ENCODE results near the gene RNASE8.

RNASE8 gene

DNA sequence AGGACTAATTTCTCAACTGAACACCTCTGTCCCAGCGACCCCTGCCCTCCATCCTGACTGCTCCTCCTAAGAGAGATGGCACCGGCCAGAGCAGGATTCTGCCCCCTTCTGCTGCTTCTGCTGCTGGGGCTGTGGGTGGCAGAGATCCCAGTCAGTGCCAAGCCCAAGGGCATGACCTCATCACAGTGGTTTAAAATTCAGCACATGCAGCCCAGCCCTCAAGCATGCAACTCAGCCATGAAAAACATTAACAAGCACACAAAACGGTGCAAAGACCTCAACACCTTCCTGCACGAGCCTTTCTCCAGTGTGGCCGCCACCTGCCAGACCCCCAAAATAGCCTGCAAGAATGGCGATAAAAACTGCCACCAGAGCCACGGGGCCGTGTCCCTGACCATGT, 14.7 kb upstream of the RNASE8 start:
- no peaks in the 10 kb centered on the region for H3K27me3 ChIP-seq (ENCODE audit: insufficient read depth, low read length)
- H3K4me3 ChIP-seq (ENCODE audit: low read length): no peak overlapping the region
- H3K36me3 ChIP-seq (ENCODE audit: insufficient read depth, low read depth, low read length): no peaks in the 10 kb centered on the region
- H3K9me3 ChIP-seq (ENCODE audit: insufficient read depth, low read depth, low read length): no peaks in the 10 kb centered on the region
- no peak overlapping the region for H3K27ac ChIP-seq (ENCODE audit: low read length)
- H3K9ac ChIP-seq (ENCODE audit: low read depth, low read length): no peak overlapping the region
- H3K4me1 ChIP-seq (ENCODE audit: insufficient read depth, low read length): peaks cover 15% of the 10 kb centered on the region; the same call in 1 of the 2 replicates

DNA sequence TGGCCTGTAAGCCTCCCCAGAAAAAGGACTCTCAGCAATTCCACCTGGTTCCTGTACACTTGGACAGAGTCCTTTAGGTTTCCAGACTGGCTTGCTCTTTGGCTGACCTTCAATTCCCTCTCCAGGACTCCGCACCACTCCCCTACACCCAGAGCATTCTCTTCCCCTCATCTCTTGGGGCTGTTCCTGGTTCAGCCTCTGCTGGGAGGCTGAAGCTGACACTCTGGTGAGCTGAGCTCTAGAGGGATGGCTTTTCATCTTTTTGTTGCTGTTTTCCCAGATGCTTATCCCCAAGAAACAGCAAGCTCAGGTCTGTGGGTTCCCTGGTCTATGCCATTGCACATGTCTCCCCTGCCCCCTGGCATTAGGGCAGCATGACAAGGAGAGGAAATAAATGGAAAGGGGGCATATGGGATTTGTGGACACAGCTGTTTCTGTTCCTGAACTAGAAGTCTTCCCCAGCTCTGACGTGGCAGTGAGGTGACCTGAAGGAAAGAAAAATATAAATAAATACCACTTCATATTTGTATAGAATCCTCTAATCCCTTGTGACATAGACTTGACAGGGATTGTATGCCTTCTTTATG, 14.1 kb upstream of the RNASE8 start:
- Histone ChIP-seq H3K27me3 (ENCODE audit: insufficient read depth, low read length) (no peaks in the 10 kb centered on the region), H3K27ac (ENCODE audit: low read length) (no peak overlapping the region), H3K4me3 (ENCODE audit: low read length) (no peak overlapping the region), H3K36me3 (ENCODE audit: insufficient read depth, low read depth, low read length) (no peaks in the 10 kb centered on the region), H3K9ac (ENCODE audit: low read depth, low read length) (no peak overlapping the region), H3K4me1 (ENCODE audit: insufficient read depth, low read length) (peaks cover 15% of the 10 kb centered on the region; the same call in 1 of the 2 replicates), H3K9me3 (ENCODE audit: insufficient read depth, low read depth, low read length) (no peaks in the 10 kb centered on the region)

DNA sequence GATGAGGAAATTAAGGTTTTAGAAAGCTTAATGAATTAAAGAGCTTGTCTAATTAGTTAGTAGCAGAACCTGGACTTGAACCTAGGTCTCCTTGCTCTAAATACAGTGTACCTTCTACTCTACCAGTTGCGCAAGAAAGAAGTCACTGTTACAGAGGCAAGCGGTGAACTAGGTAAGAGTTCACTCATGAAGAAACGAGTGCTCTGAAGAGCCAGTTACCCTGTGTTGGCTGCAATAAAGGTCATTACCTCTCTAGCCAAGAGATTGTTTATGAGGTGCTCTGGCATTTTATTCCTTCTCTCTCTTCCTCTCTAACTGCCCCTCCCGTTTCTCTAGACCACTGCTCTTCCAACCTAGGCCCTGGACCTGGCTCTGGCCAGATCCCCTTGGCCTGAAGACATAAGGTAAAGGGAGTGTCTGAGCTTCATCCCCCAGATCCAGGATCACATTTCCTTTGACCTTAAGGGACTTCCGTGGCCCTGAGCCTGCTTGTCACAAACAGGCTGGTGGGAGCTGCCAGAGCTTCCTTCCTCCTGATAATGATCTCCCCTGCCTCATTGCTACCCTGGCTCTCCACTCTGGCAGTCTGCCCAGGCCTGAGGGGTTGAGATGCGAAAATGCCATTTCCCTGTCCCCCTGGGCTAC, 13.5 kb upstream of the RNASE8 start:
- no peaks in the 10 kb centered on the region for H3K9me3 ChIP-seq (ENCODE audit: insufficient read depth, low read depth, low read length)
- no peak overlapping the region for H3K27ac ChIP-seq (ENCODE audit: low read length)
- no peak overlapping the region for H3K9ac ChIP-seq (ENCODE audit: low read depth, low read length)
- H3K4me1 ChIP-seq (ENCODE audit: insufficient read depth, low read length): peaks cover 9% of the 10 kb centered on the region; the same call in 1 of the 2 replicates
- H3K4me3 ChIP-seq (ENCODE audit: low read length): no peak overlapping the region
- H3K27me3 ChIP-seq (ENCODE audit: insufficient read depth, low read length): no peaks in the 10 kb centered on the region
- no peaks in the 10 kb centered on the region for H3K36me3 ChIP-seq (ENCODE audit: insufficient read depth, low read depth, low read length)

DNA sequence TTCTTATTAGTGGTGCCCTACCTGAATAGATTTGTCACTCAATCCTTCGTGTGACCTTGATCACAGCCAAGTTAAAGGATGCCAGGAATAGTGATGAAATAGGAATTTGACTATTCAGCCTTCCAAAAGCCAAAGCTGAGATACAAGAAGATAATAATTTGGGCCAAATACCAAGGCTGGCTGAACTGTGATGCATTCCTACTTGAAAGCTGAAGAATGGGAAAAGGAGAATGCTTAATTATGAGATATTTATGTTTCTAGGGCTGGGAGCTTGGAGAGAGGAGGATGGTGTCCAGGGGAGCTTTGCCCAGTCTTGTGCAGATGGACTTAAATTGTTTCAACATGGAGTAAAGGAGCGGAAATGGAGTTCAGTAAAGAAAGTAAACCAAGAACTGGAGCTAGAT, 10.2 kb upstream of the RNASE8 start:
- no peak overlapping the region for H3K9ac ChIP-seq (ENCODE audit: low read depth, low read length)
- no peak overlapping the region for H3K27ac ChIP-seq (ENCODE audit: low read length)
- no peaks in the 10 kb centered on the region for H3K36me3 ChIP-seq (ENCODE audit: insufficient read depth, low read depth, low read length)
- no peaks in the 10 kb centered on the region for H3K9me3 ChIP-seq (ENCODE audit: insufficient read depth, low read depth, low read length)
- no peaks in the 10 kb centered on the region for H3K4me1 ChIP-seq (ENCODE audit: insufficient read depth, low read length)
- no peaks in the 10 kb centered on the region for H3K27me3 ChIP-seq (ENCODE audit: insufficient read depth, low read length)
- H3K4me3 ChIP-seq (ENCODE audit: low read length): no peak overlapping the region

DNA sequence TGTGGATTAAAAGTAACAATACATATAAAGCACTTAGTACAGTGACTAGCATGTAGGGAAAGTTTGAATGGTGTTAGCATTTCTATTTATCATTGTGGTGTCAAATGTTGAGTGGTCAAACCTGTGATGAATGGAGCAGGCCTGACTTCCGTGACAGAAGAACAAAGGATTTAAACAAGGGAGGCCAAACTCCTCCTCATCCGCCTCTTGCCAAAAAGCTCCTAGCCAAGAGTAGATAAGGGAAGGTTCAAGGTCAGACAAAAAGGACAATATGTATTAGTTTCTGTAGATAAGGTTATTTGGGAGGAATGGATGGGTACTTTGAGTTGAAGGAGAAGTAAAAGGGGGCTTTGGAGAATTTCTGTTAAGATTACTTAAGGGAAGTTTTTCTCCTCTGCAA, 9.0 kb upstream of the RNASE8 start:
- no peaks in the 10 kb centered on the region for H3K9me3 ChIP-seq (ENCODE audit: insufficient read depth, low read depth, low read length)
- no peak overlapping the region for H3K9ac ChIP-seq (ENCODE audit: low read depth, low read length)
- H3K27ac ChIP-seq (ENCODE audit: low read length): no peak overlapping the region
- H3K27me3 ChIP-seq (ENCODE audit: insufficient read depth, low read length): no peaks in the 10 kb centered on the region
- no peak overlapping the region for H3K4me3 ChIP-seq (ENCODE audit: low read length)
- no peaks in the 10 kb centered on the region for H3K4me1 ChIP-seq (ENCODE audit: insufficient read depth, low read length)
- H3K36me3 ChIP-seq (ENCODE audit: insufficient read depth, low read depth, low read length): no peaks in the 10 kb centered on the region

DNA sequence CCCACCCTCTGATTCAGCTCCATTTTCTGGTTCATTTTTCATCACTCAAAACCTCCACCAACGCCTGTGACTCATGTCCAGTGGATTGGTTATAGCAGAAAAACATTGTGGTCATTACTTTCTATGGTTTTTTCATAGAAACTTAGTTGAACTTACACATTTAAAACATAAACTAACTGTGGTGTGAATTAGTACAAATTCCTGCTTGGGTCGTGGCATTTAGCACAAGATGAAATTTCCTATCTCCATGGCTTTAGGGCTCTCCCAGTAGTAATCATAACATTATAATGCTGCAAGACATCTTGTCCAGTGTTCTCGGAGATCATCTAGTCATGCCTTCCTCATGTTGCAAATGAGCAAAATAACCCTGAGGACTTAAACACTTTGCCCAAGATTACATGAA, 8.3 kb upstream of the RNASE8 start:
- Histone ChIP-seq H3K9me3 (ENCODE audit: insufficient read depth, low read depth, low read length) (no peaks in the 10 kb centered on the region), H3K4me3 (ENCODE audit: low read length) (no peak overlapping the region), H3K9ac (ENCODE audit: low read depth, low read length) (no peak overlapping the region), H3K4me1 (ENCODE audit: insufficient read depth, low read length) (no peaks in the 10 kb centered on the region), H3K27me3 (ENCODE audit: insufficient read depth, low read length) (no peaks in the 10 kb centered on the region), H3K36me3 (ENCODE audit: insufficient read depth, low read depth, low read length) (no peaks in the 10 kb centered on the region), H3K27ac (ENCODE audit: low read length) (no peak overlapping the region)

DNA sequence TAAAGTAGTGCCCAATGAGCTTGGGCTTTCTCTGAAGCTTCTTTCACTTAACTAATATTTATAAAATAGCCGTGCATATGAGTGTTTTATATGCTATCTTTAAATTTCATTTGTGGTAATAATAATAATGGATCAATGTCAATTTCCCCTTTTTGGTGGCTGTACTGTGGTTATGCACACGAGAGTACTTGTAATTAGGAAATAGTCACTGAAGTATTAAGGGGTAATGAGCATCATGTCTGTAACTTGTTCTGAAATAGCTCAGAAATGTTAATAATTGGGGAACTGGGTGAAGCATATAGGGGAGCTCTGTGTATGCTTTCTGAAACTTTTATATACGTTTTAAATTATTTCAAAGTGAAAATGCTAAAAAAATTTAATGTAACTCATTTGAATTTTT, 7.0 kb upstream of the RNASE8 start:
- Histone ChIP-seq H3K4me3 (ENCODE audit: low read length) (no peak overlapping the region), H3K27me3 (ENCODE audit: insufficient read depth, low read length) (no peaks in the 10 kb centered on the region), H3K4me1 (ENCODE audit: insufficient read depth, low read length) (no peaks in the 10 kb centered on the region), H3K27ac (ENCODE audit: low read length) (no peak overlapping the region), H3K36me3 (ENCODE audit: insufficient read depth, low read depth, low read length) (no peaks in the 10 kb centered on the region), H3K9ac (ENCODE audit: low read depth, low read length) (no peak overlapping the region), H3K9me3 (ENCODE audit: insufficient read depth, low read depth, low read length) (no peaks in the 10 kb centered on the region)

DNA sequence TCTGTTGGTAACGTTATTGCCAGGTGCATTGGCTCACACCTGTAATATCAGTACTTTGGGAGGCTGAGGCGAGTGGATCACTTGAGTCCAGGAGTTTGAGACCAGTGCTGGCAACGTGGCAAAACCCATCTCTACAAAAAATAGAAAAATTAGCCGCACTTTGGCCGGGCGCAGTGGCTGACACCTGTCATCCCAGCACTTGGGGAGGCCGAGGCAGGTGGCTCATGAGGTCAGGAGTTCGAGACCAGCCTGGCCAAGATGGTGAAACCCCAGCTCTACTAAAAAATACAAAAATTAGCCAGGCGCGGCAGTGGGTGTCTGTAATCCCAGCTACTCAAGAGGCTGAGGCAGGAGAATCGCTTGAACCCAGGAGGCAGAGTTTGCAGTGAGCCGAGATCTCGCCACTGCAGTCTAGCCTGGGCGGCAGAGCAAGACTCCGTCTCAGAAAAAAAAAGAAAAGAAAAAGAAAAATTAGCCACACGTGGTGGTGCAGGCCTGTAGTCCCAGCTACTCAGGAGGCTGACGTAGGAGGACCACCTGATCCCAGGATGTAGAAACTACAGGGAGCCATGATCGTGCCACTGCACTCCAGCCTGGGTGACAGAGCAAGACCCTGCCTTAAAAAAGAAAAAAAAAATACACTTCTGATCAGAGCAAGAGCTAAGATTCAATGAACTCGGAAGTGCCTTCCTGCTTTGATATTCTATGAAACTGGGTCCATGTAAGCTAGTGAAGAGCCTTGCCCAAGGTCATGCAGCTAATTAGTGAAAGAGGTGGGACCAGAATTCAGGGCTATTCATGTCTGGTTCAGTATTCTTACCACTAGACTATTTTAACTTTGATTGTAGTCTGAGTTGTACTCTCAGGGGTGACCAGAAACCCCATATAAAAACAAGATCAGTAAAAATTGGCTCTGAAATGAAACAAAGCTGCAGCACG, 4.2 kb upstream of the RNASE8 start:
- no peak overlapping the region for H3K4me3 ChIP-seq (ENCODE audit: low read length)
- H3K9me3 ChIP-seq (ENCODE audit: insufficient read depth, low read depth, low read length): no peaks in the 10 kb centered on the region
- no peaks in the 10 kb centered on the region for H3K4me1 ChIP-seq (ENCODE audit: insufficient read depth, low read length)
- no peak overlapping the region for H3K9ac ChIP-seq (ENCODE audit: low read depth, low read length)
- no peaks in the 10 kb centered on the region for H3K36me3 ChIP-seq (ENCODE audit: insufficient read depth, low read depth, low read length)
- no peak overlapping the region for H3K27ac ChIP-seq (ENCODE audit: low read length)
- no peaks in the 10 kb centered on the region for H3K27me3 ChIP-seq (ENCODE audit: insufficient read depth, low read length)

DNA sequence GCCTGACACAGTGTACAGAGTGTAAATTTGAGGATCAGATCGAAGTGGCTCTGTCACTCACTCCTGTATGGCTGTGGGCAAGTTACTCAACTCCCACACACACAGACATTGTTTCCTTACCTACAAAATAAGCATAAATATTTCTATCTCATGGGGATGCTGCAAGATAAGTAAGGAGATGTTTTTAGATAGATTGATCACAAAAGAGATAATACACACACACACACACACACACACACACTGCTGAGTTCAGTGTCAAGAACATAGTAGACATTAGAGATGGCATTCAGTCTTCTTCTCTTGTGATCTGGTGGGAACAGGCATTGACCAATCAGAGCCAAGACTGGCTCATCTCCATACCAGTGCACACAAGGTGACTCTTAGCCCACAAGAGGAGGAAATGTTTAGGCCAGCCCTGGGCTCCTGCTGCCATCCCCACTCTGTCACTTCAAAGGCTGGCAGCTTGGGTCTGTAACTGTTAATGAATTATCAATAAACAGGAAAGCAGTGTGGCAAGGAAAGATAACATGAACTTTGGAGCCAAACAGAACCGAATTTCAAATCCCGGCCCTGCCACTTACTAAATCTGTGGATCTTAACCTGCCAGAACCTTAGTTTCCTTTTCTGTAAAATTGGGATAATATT, 3.4 kb upstream of the RNASE8 start:
- no peaks in the 10 kb centered on the region for H3K9me3 ChIP-seq (ENCODE audit: insufficient read depth, low read depth, low read length)
- no peak overlapping the region for H3K9ac ChIP-seq (ENCODE audit: low read depth, low read length)
- no peaks in the 10 kb centered on the region for H3K4me1 ChIP-seq (ENCODE audit: insufficient read depth, low read length)
- no peak overlapping the region for H3K4me3 ChIP-seq (ENCODE audit: low read length)
- H3K36me3 ChIP-seq (ENCODE audit: insufficient read depth, low read depth, low read length): no peaks in the 10 kb centered on the region
- no peaks in the 10 kb centered on the region for H3K27me3 ChIP-seq (ENCODE audit: insufficient read depth, low read length)
- H3K27ac ChIP-seq (ENCODE audit: low read length): no peak overlapping the region

DNA sequence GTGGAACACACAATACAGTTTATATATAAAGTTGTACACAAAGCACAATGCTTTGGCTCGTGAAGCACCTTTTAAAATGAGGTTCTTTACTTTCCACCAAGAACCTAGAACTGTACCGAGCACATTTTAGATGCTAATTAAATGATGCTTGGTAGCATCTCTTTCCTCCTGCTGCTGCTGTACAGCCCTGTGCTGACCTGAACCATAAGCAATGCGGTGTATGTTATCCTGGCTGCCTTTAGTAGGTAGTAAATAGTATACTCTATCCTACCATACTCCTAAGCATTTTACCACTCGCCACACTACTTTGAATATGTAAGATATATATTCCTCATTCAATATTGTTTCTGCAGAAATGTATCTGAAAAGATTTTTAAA, 2.9 kb upstream of the RNASE8 start:
- Histone ChIP-seq H3K9me3 (ENCODE audit: insufficient read depth, low read depth, low read length) (no peaks in the 10 kb centered on the region), H3K27me3 (ENCODE audit: insufficient read depth, low read length) (no peaks in the 10 kb centered on the region), H3K4me3 (ENCODE audit: low read length) (no peak overlapping the region), H3K27ac (ENCODE audit: low read length) (no peak overlapping the region), H3K4me1 (ENCODE audit: insufficient read depth, low read length) (no peaks in the 10 kb centered on the region), H3K36me3 (ENCODE audit: insufficient read depth, low read depth, low read length) (no peaks in the 10 kb centered on the region), H3K9ac (ENCODE audit: low read depth, low read length) (no peak overlapping the region)

DNA sequence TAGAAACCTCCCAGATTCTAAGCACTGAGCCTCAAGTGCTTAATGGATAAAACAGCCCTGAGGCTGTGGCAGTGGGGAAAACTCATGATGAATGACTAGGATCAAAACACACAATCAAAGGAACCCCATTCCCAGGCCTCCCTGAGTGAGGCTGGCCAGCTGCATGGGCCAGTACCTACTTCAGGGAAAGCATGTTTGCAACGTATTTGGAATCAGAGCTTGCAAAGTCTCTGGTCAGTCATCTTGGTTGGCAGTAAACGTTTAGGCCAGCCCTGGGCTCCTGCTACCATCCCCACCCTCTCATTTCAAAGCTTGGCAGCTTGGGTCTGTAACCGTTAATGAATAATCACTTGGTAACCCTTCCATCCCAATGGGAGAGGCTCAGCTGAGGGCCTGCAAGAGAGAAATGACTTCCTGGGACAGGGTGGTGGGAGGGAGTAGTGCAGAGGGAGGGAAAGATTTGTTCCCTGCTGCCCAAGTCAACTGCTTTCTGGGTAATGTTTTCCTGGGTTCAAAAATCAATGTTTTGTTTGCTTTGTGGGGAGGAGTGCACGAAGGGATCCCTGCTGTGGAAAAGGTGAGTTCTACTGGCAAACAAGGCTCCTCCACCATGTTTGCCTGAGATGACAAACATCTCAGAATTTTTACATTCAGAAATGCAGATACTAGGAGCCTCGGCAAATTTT, 2.0 kb upstream of the RNASE8 start:
- Histone ChIP-seq H3K36me3 (ENCODE audit: insufficient read depth, low read depth, low read length) (no peaks in the 10 kb centered on the region), H3K27me3 (ENCODE audit: insufficient read depth, low read length) (no peaks in the 10 kb centered on the region), H3K27ac (ENCODE audit: low read length) (no peak overlapping the region), H3K4me3 (ENCODE audit: low read length) (no peak overlapping the region), H3K9me3 (ENCODE audit: insufficient read depth, low read depth, low read length) (no peaks in the 10 kb centered on the region), H3K9ac (ENCODE audit: low read depth, low read length) (no peak overlapping the region), H3K4me1 (ENCODE audit: insufficient read depth, low read length) (no peaks in the 10 kb centered on the region)

Data from iPS-20b (cell line).